Chondrocyte (in vitro differentiated cells): ENCODE measurements around the gene NWD2. TPM values are rescaled to one million over a fixed set of nuclear protein-coding genes. Genes with fewer than 3 reads are reported as not detected.

Source experiments
- DNase-seq: peaks from one replicate; pipeline ENCODE4 v3.0.0; 2021; ENCODE audit warnings: mixed read lengths, low spot score
- H3K27ac Mint-ChIP-seq: one replicate; pipeline ENCODE4 v1.8.0; 2021; ENCODE audit warnings: mild to moderate bottlenecking, moderate library complexity, mixed read lengths; ENCODE audit not compliant: unreplicated experiment
- H3K27me3 Mint-ChIP-seq: 2 replicates; pipeline ENCODE4 v1.8.0; 2021; ENCODE audit warnings: low read depth, mixed read lengths
- H3K36me3 Mint-ChIP-seq: 2 replicates; pipeline ENCODE4 v1.8.0; 2021; ENCODE audit warnings: low read depth, mixed read lengths
- H3K4me1 Mint-ChIP-seq: 2 replicates; pipeline ENCODE4 v1.8.0; 2021; ENCODE audit warnings: low read depth, mild to moderate bottlenecking, mixed read lengths
- H3K4me3 Mint-ChIP-seq: one replicate; pipeline ENCODE4 v1.8.0; 2021; ENCODE audit warnings: mild to moderate bottlenecking, moderate library complexity, mixed read lengths; ENCODE audit not compliant: unreplicated experiment
- H3K9me3 Mint-ChIP-seq: 2 replicates; pipeline ENCODE4 v1.8.0; 2021; ENCODE audit warnings: low read depth, mixed read lengths
- total RNA-seq: library from RNA; stranded (reverse); gene quantifications from 3 replicates; pipeline ENCODE4 v1.2.1, GENCODE V29; 2021
- TF ChIP-seq, protein P1 (sequence below): fragments of 200-600 bp; sonication (generic); IDR thresholded peaks from 2 replicates; pipeline ENCODE4 v1.5.0; 2021; ENCODE audit warnings: antibody characterized with exemption, mild to moderate bottlenecking, moderate library complexity

NWD2 gene
- total RNA-seq, 1 donor from 2014 or later = not detected

DNA sequence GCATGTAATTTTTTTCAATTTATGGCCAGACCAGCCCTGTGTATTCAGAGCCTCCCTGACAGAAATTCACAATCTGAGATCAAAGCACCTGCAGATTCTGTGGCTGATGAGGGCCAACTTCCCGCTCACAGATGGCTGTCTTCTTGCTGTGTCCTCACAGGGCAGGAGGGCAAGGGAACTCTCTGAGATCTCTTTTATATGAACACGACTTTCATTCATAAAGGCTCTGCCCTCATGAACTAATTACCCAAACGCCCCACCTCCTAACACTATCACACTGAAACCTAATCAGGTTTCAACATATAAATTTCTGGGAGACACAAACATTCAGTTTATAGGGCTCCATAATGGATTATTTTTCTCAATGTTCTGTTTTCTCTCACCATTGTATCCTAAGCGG is 192.6 kb downstream of the NWD2 start:
- Mint-ChIP-seq H3K27me3 (peaks cover 12% of the 10 kb centered on the region), H3K4me1 (no peaks in the 10 kb centered on the region), H3K36me3 (no peaks in the 10 kb centered on the region), H3K27ac (no peak overlapping the region), H3K9me3 (no peaks in the 10 kb centered on the region), H3K4me3 (no peak overlapping the region)
- no peak for DNase-seq
- TF ChIP-seq, protein P1, sequence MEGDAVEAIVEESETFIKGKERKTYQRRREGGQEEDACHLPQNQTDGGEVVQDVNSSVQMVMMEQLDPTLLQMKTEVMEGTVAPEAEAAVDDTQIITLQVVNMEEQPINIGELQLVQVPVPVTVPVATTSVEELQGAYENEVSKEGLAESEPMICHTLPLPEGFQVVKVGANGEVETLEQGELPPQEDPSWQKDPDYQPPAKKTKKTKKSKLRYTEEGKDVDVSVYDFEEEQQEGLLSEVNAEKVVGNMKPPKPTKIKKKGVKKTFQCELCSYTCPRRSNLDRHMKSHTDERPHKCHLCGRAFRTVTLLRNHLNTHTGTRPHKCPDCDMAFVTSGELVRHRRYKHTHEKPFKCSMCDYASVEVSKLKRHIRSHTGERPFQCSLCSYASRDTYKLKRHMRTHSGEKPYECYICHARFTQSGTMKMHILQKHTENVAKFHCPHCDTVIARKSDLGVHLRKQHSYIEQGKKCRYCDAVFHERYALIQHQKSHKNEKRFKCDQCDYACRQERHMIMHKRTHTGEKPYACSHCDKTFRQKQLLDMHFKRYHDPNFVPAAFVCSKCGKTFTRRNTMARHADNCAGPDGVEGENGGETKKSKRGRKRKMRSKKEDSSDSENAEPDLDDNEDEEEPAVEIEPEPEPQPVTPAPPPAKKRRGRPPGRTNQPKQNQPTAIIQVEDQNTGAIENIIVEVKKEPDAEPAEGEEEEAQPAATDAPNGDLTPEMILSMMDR = no peak

DNA sequence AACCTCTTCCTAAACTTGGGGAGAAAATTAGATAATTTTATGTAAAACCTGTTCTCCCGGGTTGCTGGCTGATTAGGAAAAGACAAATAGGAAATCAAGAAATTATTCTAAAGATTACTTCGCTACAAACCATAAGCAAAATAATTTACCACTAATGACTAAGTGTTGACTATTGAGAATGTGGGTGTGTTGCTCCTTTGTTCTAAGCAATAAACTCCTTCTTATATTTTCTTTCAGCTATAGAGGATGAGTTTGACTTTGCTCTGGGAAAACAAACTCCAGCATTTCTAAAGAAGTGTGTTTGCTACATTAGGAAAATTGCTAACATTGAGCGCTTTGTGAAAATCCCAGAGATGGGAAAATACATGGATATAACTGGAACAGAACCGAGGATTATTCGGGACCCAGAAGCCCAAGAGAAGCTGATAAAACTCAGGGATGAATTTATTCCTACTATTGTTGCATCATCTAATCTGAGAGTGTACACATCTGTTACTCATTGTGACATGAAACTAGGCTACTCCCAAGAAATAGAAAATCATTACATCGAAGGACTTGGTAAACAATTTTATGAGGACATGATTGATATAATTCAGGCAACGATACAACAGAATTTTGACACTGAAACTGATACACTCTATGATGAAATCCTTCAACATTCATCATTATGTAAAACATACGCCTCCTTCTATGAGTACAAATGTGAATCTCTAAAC is 194.2 kb downstream of the NWD2 start:
- H3K27ac Mint-ChIP-seq = no peak overlapping the region
- H3K4me1 Mint-ChIP-seq = no peaks in the 10 kb centered on the region
- no peaks in the 10 kb centered on the region for H3K36me3 Mint-ChIP-seq
- TF ChIP-seq, protein P1 = no peak
- H3K27me3 Mint-ChIP-seq = peaks cover 15% of the 10 kb centered on the region
- DNase-seq = no peak
- no peaks in the 10 kb centered on the region for H3K9me3 Mint-ChIP-seq
- no peak overlapping the region for H3K4me3 Mint-ChIP-seq

DNA sequence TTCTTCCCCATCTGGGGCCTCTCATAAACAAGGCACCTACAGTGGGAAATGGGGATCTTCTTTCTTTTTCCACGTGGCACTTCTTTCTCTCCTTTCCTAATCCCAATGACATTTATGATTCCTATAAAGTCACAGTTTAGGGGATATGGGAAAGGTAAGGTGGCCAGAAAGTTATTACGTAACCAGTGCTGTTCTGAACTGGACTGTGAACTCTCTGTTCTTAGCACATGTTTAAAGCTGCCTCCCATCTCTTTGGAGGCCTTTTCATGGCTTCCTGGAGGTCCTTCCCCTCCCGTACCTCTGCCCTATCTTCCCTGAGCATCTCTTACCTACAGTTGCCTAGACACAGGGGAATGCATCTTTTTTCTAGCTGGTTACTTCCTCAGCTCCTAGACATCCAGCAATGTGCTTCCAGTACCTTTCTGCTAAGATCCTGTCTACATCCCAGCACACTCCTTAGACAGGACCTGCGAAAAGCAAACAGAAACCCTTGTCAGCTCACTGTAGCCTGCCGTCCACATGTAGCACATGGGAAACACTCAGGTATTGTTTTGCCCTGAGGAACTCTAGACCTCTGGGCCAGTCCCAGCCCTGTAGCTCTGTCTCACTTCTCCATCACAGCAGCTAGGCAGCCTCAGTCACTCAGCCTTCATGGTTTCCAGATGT is 195.4 kb downstream of the NWD2 start:
- no peaks in the 10 kb centered on the region for H3K9me3 Mint-ChIP-seq
- H3K27ac Mint-ChIP-seq = no peak overlapping the region
- H3K27me3 Mint-ChIP-seq = peaks cover 19% of the 10 kb centered on the region
- TF ChIP-seq, protein P1 = no peak
- no peaks in the 10 kb centered on the region for H3K4me1 Mint-ChIP-seq
- no peak for DNase-seq
- H3K4me3 Mint-ChIP-seq = no peak overlapping the region
- H3K36me3 Mint-ChIP-seq = no peaks in the 10 kb centered on the region

DNA sequence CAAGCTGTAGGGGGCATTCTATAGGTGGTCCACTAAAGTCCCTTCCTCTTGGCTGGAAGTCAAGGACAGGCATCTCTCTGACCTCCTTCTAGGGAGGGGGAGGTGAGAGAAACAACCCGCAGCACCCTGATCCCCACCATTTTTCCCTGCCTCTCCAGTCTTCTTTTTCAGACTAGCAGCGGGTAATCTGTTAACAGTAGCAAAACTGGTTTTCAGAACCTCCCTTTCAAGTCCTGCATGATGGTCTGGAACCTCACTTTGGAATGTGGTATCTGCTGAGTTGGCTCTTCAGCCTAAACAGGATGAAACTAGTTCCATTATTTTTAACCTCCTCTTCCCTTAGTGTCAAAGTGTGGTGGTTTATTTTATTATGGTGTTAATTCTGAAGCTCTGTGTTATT is 196.0 kb downstream of the NWD2 start:
- peaks cover 23% of the 10 kb centered on the region for H3K27me3 Mint-ChIP-seq
- no peak overlapping the region for H3K27ac Mint-ChIP-seq
- H3K4me3 Mint-ChIP-seq = no peak overlapping the region
- no peaks in the 10 kb centered on the region for H3K4me1 Mint-ChIP-seq
- no peaks in the 10 kb centered on the region for H3K36me3 Mint-ChIP-seq
- no peak for DNase-seq
- H3K9me3 Mint-ChIP-seq = peaks cover 2% of the 10 kb centered on the region
- TF ChIP-seq, protein P1 = no peak

DNA sequence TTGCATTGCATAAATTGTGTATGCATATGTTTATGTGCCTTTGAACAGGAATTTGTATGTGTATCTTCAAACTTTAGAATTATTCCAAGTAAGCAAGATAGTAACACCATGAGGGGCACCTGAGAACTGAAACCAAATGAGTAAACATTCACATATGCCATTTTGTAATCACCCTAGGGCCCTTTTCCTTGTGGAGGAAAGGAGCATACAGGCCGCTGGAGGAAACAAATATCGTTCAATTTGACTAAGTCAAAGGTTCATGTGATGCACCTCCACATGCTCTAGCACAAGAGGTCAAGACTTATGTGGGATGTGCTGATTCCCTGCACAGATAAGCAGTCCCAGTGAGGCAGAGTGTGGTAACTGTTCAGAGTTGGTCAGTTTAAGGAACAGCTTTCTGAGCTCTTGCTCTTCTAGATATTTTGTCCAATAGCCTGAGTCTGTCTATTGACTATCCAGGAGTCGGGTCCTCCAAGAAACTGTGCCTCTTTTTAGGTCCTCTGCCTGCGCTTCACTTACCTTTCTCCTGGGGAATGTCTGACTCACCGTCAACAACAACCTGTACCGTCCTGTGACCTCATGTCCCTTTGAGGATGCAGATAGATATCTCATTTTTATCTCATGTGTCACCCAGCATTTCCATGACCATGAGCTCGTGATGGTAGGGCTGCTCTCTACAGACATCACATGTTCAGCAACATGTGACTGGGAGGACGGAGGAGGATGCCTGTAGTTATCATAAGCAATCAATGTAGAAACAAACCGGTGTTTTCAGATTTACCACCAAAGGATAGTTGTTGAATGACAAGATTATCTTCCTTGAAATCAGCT is 196.9 kb downstream of the NWD2 start:
- no peaks in the 10 kb centered on the region for H3K36me3 Mint-ChIP-seq
- H3K27me3 Mint-ChIP-seq = peaks cover 29% of the 10 kb centered on the region
- no peak overlapping the region for H3K4me3 Mint-ChIP-seq
- H3K4me1 Mint-ChIP-seq = no peaks in the 10 kb centered on the region
- H3K27ac Mint-ChIP-seq = no peak overlapping the region
- TF ChIP-seq, protein P1 = no peak
- no peak for DNase-seq
- H3K9me3 Mint-ChIP-seq = peaks cover 2% of the 10 kb centered on the region
